HepG2 (cell line): ENCODE data around the gene PRMT2. TPM values are rescaled to one million over a fixed set of nuclear protein-coding genes. Genes with fewer than 3 reads are reported as not detected.

Source experiments
- ATAC-seq: fragments of 200-7000 bp; cut with Tn5 transposase; 3 replicates; pipeline ENCODE4 v1.9.1; 2020; ENCODE audit warnings: mild to moderate bottlenecking, moderate library complexity
- BruUV-seq: library from RNA; stranded (reverse); fragments of 400-500 nt; replicated peaks from 2 replicates; lab custom pipeline; 2021; lab: Mats Ljungman, UMichigan
- CTCF ChIA-PET: fragments of 300-600 bp; formaldehyde crosslinking; extraction: SDS; loops from one replicate; lab custom pipeline; 2021; ENCODE audit warnings: low total read pairs, inconsistent platforms, low intra/inter-chr PET ratio; lab: Yijun Ruan, JAX
- POLR2A ChIA-PET: fragments of 350-600 bp; sonication (Branson Sonifier 250); formaldehyde crosslinking; loops from one replicate; lab custom pipeline; 2020; ENCODE audit warnings: antibody characterized with exemption, inconsistent platforms; lab: Yijun Ruan, JAX
- DNase-seq: peaks from one replicate; pipeline ENCODE4 v3.0.0-alpha.2; 2015; ENCODE audit warnings: low spot score
- FAIRE-seq: peaks from 3 replicates; lab custom pipeline; 2011; peaks lifted over from hg19 to GRCh38; lab: Jason Lieb, UNC
- H2AFZ ChIP-seq: one replicate; pipeline ENCODE4 v1.6.1; 2011; ENCODE audit warnings: low read length, inconsistent platforms
- H3K27ac ChIP-seq: fragments of 300-600 bp; 3 replicates; pipeline ENCODE4 v1.8.0; 2011; ENCODE audit warnings: mixed run types, mild to moderate bottlenecking, mixed read lengths, low read length, inconsistent platforms; ENCODE audit not compliant: insufficient read depth; ENCODE audit errors: extremely low read length
- H3K27me3 ChIP-seq, 2 experiments: fragments of 200-600 bp in 1 of 2; 2 replicates in 1 of 2; 3 replicates in 1 of 2; pipeline versions ENCODE4 v1.6.0 to v1.8.0; 2011; ENCODE audit warnings: low read length in 2 of 2, mild to moderate bottlenecking in 2 of 2, moderate library complexity in 2 of 2, inconsistent platforms in 1 of 2; ENCODE audit not compliant: insufficient read depth in 2 of 2, control insufficient read depth in 1 of 2
- H3K36me3 ChIP-seq, 2 experiments: fragments of 200-600 bp in 1 of 2; replicated peaks in 1 of 2; 2 replicates in 1 of 2; 3 replicates in 1 of 2; pipeline versions ENCODE4 v1.5.1 to v1.8.0; 2011; ENCODE audit warnings: low read length in 2 of 2, inconsistent platforms in 1 of 2; ENCODE audit not compliant: insufficient read depth in 2 of 2, control insufficient read depth in 1 of 2
- H3K4me1 ChIP-seq: 2 replicates; pipeline ENCODE4 v1.5.1; 2012; ENCODE audit warnings: low read length, inconsistent platforms; ENCODE audit not compliant: insufficient read depth
- H3K4me2 ChIP-seq: 2 replicates; pipeline ENCODE4 v1.6.0; 2011; ENCODE audit warnings: low read depth, low read length, inconsistent platforms
- H3K4me3 ChIP-seq, 3 experiments: fragments of 200-600 bp in 1 of 3; sonication (generic), shearing (Covaris generic) in 1 of 3; replicated peaks in 1 of 3; 2 replicates each; pipeline ENCODE4 v1.5.1; 2011 to 2016; ENCODE audit warnings: low read length in 3 of 3, inconsistent platforms in 2 of 3, low read depth in 2 of 3, mild to moderate bottlenecking in 2 of 3, control low read depth in 1 of 3, mixed read lengths in 1 of 3; ENCODE audit not compliant: insufficient read depth in 1 of 3
- H3K79me2 ChIP-seq: one replicate; pipeline ENCODE4 v1.6.1; 2011; ENCODE audit warnings: low read length, inconsistent platforms; ENCODE audit not compliant: insufficient read depth
- H3K9ac ChIP-seq: 2 replicates; pipeline ENCODE4 v1.6.0; 2011; ENCODE audit warnings: mild to moderate bottlenecking, low read depth, low read length, inconsistent platforms; ENCODE audit not compliant: insufficient read depth
- H3K9me3 ChIP-seq: 2 replicates; pipeline ENCODE4 v1.5.1; 2012; ENCODE audit warnings: mild to moderate bottlenecking, low read length
- H4K20me1 ChIP-seq: 2 replicates; pipeline ENCODE4 v1.6.0; 2011; ENCODE audit warnings: inconsistent platforms, mild to moderate bottlenecking, low read length, moderate library complexity; ENCODE audit not compliant: insufficient read depth
- ADNP ChIP-seq: sonication (generic); formaldehyde crosslinking; IDR thresholded peaks from 2 replicates; pipeline ENCODE4 v1.4.0; 2020; ENCODE audit warnings: missing genetic modification reagents
- ERF ChIP-seq: IDR thresholded peaks from 2 replicates; pipeline ENCODE4 v1.6.1; 2018; ENCODE audit warnings: missing biosample characterization, missing genetic modification reagents
- HMGA1 ChIP-seq: sonication (generic); formaldehyde crosslinking; conservative IDR thresholded peaks from 2 replicates; pipeline ENCODE4 v1.4.0; 2020; ENCODE audit warnings: missing genetic modification reagents
- MAF1 ChIP-seq: sonication (generic); formaldehyde crosslinking; IDR thresholded peaks from 2 replicates; pipeline ENCODE4 v1.5.0; 2020; ENCODE audit warnings: missing genetic modification reagents, borderline replicate concordance
- MED13 ChIP-seq: sonication (generic); formaldehyde crosslinking; IDR thresholded peaks from 2 replicates; pipeline ENCODE4 v1.5.0; 2020; ENCODE audit warnings: missing genetic modification reagents
- PRDM10 ChIP-seq: sonication (generic); formaldehyde crosslinking; IDR thresholded peaks from 2 replicates; pipeline ENCODE4 v1.4.0; 2020; ENCODE audit warnings: low read depth, missing genetic modification reagents
- SALL2 ChIP-seq: sonication (generic); formaldehyde crosslinking; IDR thresholded peaks from 2 replicates; pipeline ENCODE4 v1.8.1; 2023; ENCODE audit warnings: mild to moderate bottlenecking, missing genetic modification reagents, inconsistent platforms
- ZNF263 ChIP-seq: sonication (generic); formaldehyde crosslinking; IDR thresholded peaks from 2 replicates; pipeline ENCODE4 v1.4.0; 2020; ENCODE audit warnings: missing genetic modification reagents
- ZNF562 ChIP-seq: sonication (generic); formaldehyde crosslinking; IDR thresholded peaks from 2 replicates; pipeline ENCODE4 v1.8.0; 2022; ENCODE audit warnings: missing genetic modification reagents, borderline replicate concordance
- ZNF773 ChIP-seq: sonication (generic); formaldehyde crosslinking; IDR thresholded peaks from 2 replicates; pipeline ENCODE4 v1.4.0; 2020; ENCODE audit warnings: missing genetic modification reagents, borderline replicate concordance
- WGBS: methylation state at CpG from one replicate; pipeline ENCODE4 v1.1.6; 2017; ENCODE audit warnings: low lambda C conversion rate; 5-methylcytosine and 5-hydroxymethylcytosine counted together
- in situ Hi-C: cut with HindIII; loops from 2 replicates; pipeline ENCODE4 v1.10.0; 2017; ENCODE audit warnings: low pct_unique_long_range_greater_than_20kb; ENCODE audit not compliant: extremely low pct_ligation_motif_present
- intact Hi-C: fragments of 100-400 bp; cut with micrococcal nuclease; formaldehyde crosslinking; loops from one replicate; pipeline ENCODE4 v1.10.0; 2022; ENCODE audit not compliant: unreplicated experiment
- polyA plus RNA-seq, 8 experiments: library from polyadenylated mRNA; depleted of rRNA in 3 of 8; stranded (reverse) in 7 of 8; unstranded in 1 of 8; fragments of >200 nt; fragmentation: Illumina TruSeq in 4 of 8; extraction: Trizol in 4 of 8; gene quantifications; 2 replicates each; pipeline versions ENCODE4 v1.2.1 to v1.2.3, GENCODE V29; 2011 to 2016; ENCODE audit warnings: low read depth in 4 of 8, missing spikeins in 1 of 8, mixed read lengths in 1 of 8; ENCODE audit not compliant: insufficient read depth in 1 of 8
- total RNA-seq, 5 experiments: library from RNA; depleted of rRNA; stranded (reverse); fragments of >200 nt; fragmentation: Illumina TruSeq; extraction: Trizol; gene quantifications; 2 replicates each; pipeline ENCODE4 v1.2.3, GENCODE V29; 2016; ENCODE audit warnings: low read depth in 1 of 5
- TF ChIP-seq, protein P1 (sequence below): sonication (generic); formaldehyde crosslinking; IDR thresholded peaks from 2 replicates; pipeline ENCODE4 v1.4.0; 2020; ENCODE audit warnings: missing genetic modification reagents, borderline replicate concordance

Gene PRMT2
- total and polyA plus RNA-seq, 2 of the 13 experiments (the other 11 are each of a cell fraction or from before 2014, with no cell fraction given): 54.4 to 78.8 TPM

DNA sequence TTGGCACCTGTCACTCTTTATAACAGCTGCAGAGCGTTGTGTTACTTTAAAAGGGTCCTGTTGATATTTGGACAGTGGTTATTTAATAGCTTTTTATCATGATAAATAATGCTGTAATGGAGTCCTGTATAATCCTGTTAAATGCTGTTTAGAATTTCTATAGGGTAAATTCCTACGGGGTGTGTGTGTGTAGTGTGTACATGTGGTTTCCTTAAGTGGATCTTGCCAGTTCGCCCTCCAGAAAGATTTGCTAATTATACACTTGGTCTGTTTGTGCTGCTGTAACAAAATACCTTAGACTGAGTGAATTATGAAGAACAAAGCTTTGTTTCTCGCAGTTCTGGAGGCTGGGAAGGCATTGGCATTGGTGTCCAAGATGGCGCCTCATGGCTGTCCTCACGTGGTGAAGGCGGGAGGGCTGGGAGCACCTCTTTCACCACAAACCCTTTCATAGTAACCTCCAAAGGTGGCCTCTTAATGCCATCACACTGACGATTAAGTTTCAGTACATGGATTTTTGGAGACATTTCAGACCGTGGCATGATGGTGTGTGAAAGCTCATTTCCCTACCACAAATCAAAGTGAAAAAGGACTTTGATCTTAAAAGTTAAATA is 11.2 kb downstream of the PRMT2 start:
- Histone ChIP-seq H2AFZ (no peak overlapping the region), H3K9ac (no peak overlapping the region), H3K9me3 (no peaks in the 10 kb centered on the region), H3K4me3 (no peak overlapping the region), H3K4me2 (no peak overlapping the region), H3K27me3 (no peaks in the 10 kb centered on the region; a peak in 1 of 5 replicates), H3K4me1 (no peaks in the 10 kb centered on the region), H3K27ac (no peak overlapping the region), H3K36me3 (peaks cover 25 to 75% of the 10 kb centered on the region in 2 experiments), H3K79me2 (peaks cover 2% of the 10 kb centered on the region), H4K20me1 (no peaks in the 10 kb centered on the region)
- no peak for DNase-seq
- ATAC-seq: no peak
- ChIA-PET POLR2A (interaction anchor here (1.7 kb wide), 1 partner anchor 11 kb away, joined by 5 read pairs; the partner anchor contains the start of gene PRMT2), CTCF (no interaction called here)
- no peak for FAIRE-seq
- in situ Hi-C loops: no loop called here
- intact Hi-C loops: no loop called here
- BruUV-seq: no TSS peak
- no peak for TF ChIP-seq ERF (CRISPR knock-in tag)
- TF ChIP-seq HMGA1 (CRISPR knock-in tag): no peak
- 97% methylated on average over 9 of the region's 9 CpGs for WGBS

- Histone ChIP-seq H3K4me3 (no peak overlapping the region), H4K20me1 (no peaks in the 10 kb centered on the region), H3K27ac (no peak overlapping the region), H3K27me3 (no peaks in the 10 kb centered on the region; a peak in 1 of 5 replicates), H3K36me3 (peaks cover 29 to 88% of the 10 kb centered on the region in 2 experiments), H3K9me3 (no peaks in the 10 kb centered on the region), H3K9ac (no peak overlapping the region), H3K4me1 (no peaks in the 10 kb centered on the region), H3K4me2 (no peak overlapping the region), H3K79me2 (peaks cover 2% of the 10 kb centered on the region), H2AFZ (no peak overlapping the region)
- 97% methylated on average over 21 of the region's 27 CpGs for WGBS
- DNase-seq: no peak
- no peak for ATAC-seq
- ChIA-PET CTCF (no interaction called here), POLR2A (no interaction called here)
- no peak for FAIRE-seq
- TF ChIP-seq ZNF263 (no peak), MAF1 (CRISPR knock-in tag) (no peak), ADNP (CRISPR knock-in tag) (no peak), MED13 (CRISPR knock-in tag) (no peak), SALL2 (CRISPR knock-in tag) (no peak), PRDM10 (no peak), ZNF773 (no peak), ZNF562 (CRISPR knock-in tag) (no peak)
- TF ChIP-seq, protein P1, sequence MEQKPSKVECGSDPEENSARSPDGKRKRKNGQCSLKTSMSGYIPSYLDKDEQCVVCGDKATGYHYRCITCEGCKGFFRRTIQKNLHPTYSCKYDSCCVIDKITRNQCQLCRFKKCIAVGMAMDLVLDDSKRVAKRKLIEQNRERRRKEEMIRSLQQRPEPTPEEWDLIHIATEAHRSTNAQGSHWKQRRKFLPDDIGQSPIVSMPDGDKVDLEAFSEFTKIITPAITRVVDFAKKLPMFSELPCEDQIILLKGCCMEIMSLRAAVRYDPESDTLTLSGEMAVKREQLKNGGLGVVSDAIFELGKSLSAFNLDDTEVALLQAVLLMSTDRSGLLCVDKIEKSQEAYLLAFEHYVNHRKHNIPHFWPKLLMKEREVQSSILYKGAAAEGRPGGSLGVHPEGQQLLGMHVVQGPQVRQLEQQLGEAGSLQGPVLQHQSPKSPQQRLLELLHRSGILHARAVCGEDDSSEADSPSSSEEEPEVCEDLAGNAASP (CRISPR knock-in tag): no peak
- in situ Hi-C loops (no loop called here), intact Hi-C loops (no loop called here)
- no TSS peak for BruUV-seq
Observed at GRCh38 chr21:46648539-46648938, 13.1 kb downstream of the PRMT2 start.
